ENCODE measurements around the gene FBL.

DNA sequence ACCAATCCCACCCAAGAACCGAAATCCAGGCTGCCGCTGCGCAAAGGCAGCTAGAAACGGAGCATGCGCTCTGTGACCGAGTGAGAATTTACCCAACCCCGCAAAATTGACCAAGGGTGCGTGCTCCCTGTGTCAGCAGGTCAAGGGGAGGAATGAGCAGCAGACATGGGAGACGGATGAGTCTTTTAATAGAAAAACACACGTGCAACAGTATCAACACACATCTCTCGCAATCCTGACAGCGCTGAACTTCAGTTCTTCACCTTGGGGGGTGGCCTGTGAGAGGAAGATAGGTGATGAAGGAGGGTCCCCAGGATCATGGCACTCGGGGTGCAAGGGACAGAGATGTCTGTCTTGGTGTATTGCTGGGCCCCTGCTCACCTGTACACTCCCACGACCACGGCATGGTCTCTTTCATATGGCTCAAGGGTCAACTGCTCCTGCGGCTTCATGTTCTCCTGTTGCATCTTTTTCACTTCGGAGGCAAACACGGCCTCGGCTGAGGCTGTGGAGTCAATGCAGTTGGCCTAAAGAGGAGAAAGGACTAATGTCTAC lies 11.8 kb downstream of the FBL start:
- TF ChIP-seq, protein P1, sequence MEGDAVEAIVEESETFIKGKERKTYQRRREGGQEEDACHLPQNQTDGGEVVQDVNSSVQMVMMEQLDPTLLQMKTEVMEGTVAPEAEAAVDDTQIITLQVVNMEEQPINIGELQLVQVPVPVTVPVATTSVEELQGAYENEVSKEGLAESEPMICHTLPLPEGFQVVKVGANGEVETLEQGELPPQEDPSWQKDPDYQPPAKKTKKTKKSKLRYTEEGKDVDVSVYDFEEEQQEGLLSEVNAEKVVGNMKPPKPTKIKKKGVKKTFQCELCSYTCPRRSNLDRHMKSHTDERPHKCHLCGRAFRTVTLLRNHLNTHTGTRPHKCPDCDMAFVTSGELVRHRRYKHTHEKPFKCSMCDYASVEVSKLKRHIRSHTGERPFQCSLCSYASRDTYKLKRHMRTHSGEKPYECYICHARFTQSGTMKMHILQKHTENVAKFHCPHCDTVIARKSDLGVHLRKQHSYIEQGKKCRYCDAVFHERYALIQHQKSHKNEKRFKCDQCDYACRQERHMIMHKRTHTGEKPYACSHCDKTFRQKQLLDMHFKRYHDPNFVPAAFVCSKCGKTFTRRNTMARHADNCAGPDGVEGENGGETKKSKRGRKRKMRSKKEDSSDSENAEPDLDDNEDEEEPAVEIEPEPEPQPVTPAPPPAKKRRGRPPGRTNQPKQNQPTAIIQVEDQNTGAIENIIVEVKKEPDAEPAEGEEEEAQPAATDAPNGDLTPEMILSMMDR (IDR thresholded peaks at IDR 0.05; ENCODE audit: low read depth, low read length, missing input control) = no peak
- no peak for TF ChIP-seq HNF4A (conservative IDR thresholded peaks at IDR 0.05)
- TF ChIP-seq YY1 (IDR thresholded peaks at IDR 0.05) = peak; percentile 64
- no peak for TF ChIP-seq JUND (IDR thresholded peaks at IDR 0.05)
- no peak for TF ChIP-seq RAD21 (IDR thresholded peaks at IDR 0.05)

Data from liver (tissue), 3 donors.